ENCODE results near the gene ADGRA1.

DNA sequence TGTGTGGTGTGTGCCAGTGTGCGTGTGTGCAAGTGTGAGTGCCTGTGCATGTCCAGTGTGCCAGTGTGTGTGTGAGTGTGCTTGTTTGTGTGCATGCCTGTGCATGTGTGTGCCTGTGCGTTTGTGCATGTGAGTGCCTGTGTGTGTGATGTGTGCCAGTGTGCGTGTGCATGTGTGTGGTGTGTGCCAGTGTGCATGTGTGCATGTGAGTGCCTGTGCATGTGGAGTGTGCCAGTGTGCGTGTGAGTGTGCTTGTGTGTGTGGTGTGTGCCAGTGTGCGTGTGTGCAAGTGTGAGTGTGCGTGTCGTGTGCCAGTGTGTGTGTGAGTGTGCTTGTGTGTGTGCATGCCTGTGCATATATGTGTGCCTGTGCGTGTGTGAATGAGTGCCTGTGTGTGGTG lies 33.8 kb downstream of the ADGRA1 start:
- TF ChIP-seq, protein P1, sequence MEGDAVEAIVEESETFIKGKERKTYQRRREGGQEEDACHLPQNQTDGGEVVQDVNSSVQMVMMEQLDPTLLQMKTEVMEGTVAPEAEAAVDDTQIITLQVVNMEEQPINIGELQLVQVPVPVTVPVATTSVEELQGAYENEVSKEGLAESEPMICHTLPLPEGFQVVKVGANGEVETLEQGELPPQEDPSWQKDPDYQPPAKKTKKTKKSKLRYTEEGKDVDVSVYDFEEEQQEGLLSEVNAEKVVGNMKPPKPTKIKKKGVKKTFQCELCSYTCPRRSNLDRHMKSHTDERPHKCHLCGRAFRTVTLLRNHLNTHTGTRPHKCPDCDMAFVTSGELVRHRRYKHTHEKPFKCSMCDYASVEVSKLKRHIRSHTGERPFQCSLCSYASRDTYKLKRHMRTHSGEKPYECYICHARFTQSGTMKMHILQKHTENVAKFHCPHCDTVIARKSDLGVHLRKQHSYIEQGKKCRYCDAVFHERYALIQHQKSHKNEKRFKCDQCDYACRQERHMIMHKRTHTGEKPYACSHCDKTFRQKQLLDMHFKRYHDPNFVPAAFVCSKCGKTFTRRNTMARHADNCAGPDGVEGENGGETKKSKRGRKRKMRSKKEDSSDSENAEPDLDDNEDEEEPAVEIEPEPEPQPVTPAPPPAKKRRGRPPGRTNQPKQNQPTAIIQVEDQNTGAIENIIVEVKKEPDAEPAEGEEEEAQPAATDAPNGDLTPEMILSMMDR (IDR thresholded peaks at IDR 0.05; ENCODE audit: borderline replicate concordance, extremely low read depth, low read length, poor library complexity, severe bottlenecking): no peak
- TF ChIP-seq EZH2 (IDR thresholded peaks at IDR 0.05; ENCODE audit: borderline replicate concordance, low read depth, low read length, severe bottlenecking): no peak

Measured in DND-41 (cell line).